ENCODE measurements around the gene AKAP13. TPM values are rescaled to one million over a fixed set of nuclear protein-coding genes. Genes with fewer than 3 reads are reported as not detected.
"Not testable (repeated sequence)": the region's sequence is repeated elsewhere in the genome, so short reads cannot be mapped to it uniquely, and the experiment has no call there.

Gene AKAP13
- total RNA-seq, 1 donor from 2014 or later, result 443 TPM

GRCh38 chr15:85335193-85335942, 45.0 kb upstream of the AKAP13 start:
- intact Hi-C loops (cut with DNase I), result no loop called here

GRCh38 chr15:85336880-85337279, 43.5 kb upstream of the AKAP13 start:
- no peak overlapping the region for H3K4me3 ChIP-seq
- no peaks in the 10 kb centered on the region for H3K27me3 ChIP-seq (ENCODE audit: low read depth)
- DNase-seq (no peak), ATAC-seq (peak in 1 of 2 donors; percentile 27)
- no peak overlapping the region for H3K27ac ChIP-seq
- no peak for TF ChIP-seq CTCF (IDR thresholded peaks at IDR 0.05)
- intact Hi-C loops (cut with DNase I), result no loop called here
- H3K9me3 ChIP-seq, result no peaks in the 10 kb centered on the region
- no peaks in the 10 kb centered on the region for H3K36me3 ChIP-seq
- peaks cover 14% of the 10 kb centered on the region for H3K4me1 ChIP-seq

More at GRCh38 chr15:85335193-85335942, 45.0 kb upstream of the AKAP13 start:
- H3K4me1 ChIP-seq, result peaks cover 29% of the 10 kb centered on the region
- no peak overlapping the region for H3K4me3 ChIP-seq
- no peaks in the 10 kb centered on the region for H3K9me3 ChIP-seq
- H3K36me3 ChIP-seq, result no peaks in the 10 kb centered on the region
- no peaks in the 10 kb centered on the region for H3K27me3 ChIP-seq (ENCODE audit: low read depth)
- H3K27ac ChIP-seq, result no peak overlapping the region
- no peak for ATAC-seq
- TF ChIP-seq CTCF (IDR thresholded peaks at IDR 0.05), result no peak
- no peak for DNase-seq

DNA sequence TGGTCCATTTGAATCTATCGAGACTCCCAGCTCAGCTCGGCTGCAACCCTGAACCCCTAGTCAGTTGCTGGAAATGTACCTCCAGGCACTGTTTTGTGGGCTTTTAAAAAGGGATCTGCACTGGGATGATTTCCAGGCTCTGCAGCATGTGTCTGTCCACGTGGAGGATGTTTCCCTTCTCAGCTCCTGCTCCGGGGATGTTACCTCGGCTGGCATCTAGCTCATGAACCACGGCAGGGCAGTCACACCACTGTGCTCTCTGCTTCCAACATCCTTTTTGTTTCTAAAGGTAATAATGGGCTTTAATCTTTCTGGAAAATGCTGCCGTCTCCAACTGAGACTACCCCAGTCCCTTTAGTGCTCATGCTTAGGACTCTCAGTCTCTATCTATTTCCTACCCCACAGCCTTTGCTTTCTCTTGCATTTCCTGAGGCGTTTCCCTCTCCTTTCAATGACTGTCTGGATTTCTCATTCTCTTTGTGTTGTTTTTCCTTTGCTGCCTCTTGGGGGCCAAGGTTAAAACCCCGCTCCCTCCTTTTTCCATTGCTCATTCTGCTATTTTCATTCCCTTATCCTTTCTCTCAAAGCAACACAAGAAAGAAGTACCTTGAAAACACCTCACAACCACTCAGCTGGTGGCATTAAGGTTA, 42.9 kb upstream of the AKAP13 start:
- H3K9me3 ChIP-seq, result no peaks in the 10 kb centered on the region
- intact Hi-C loops (cut with DNase I), result no loop called here

DNA sequence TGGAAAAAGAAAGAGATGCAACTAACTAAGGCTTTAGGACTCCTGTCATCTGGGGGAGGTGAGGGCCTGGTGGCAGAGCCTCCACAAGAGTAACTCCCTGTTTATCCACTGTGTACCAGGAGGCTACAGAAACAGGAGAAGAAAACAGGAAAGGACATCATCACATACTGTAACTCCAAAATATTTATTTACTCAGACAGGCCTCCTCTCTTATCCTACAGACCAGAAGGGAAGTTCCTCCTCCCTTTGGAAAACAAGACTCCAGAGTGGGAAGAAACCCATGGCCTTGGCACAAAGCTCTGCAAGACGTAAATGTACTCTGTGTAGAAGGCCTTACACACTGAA, 40.1 kb upstream of the AKAP13 start:
- Histone ChIP-seq H3K27me3 (ENCODE audit: low read depth) (no peaks in the 10 kb centered on the region), H3K4me3 (no peak overlapping the region), H3K9me3 (no peaks in the 10 kb centered on the region), H3K27ac (no peak overlapping the region), H3K36me3 (no peaks in the 10 kb centered on the region), H3K4me1 (peaks cover 20% of the 10 kb centered on the region)
- intact Hi-C loops (cut with DNase I), result no loop called here
- DNase-seq, result no peak
- no peak for ATAC-seq
- no peak for TF ChIP-seq CTCF (IDR thresholded peaks at IDR 0.05)

More for the DNA sequence above, 42.9 kb upstream of the AKAP13 start:
- H3K4me3 ChIP-seq, result no peak overlapping the region
- no peak for ATAC-seq
- no peak for DNase-seq
- no peaks in the 10 kb centered on the region for H3K27me3 ChIP-seq (ENCODE audit: low read depth)
- TF ChIP-seq CTCF (IDR thresholded peaks at IDR 0.05), result no peak
- no peaks in the 10 kb centered on the region for H3K36me3 ChIP-seq
- peaks cover 11% of the 10 kb centered on the region for H3K4me1 ChIP-seq
- H3K27ac ChIP-seq, result no peak overlapping the region

GRCh38 chr15:85340852-85341251, 39.6 kb upstream of the AKAP13 start:
- no peak for TF ChIP-seq CTCF (IDR thresholded peaks at IDR 0.05)
- H3K27me3 ChIP-seq (ENCODE audit: low read depth), result no peaks in the 10 kb centered on the region
- no peak overlapping the region for H3K27ac ChIP-seq
- peaks cover 20% of the 10 kb centered on the region for H3K4me1 ChIP-seq
- ATAC-seq (no peak), DNase-seq (no peak)
- intact Hi-C loops (cut with DNase I), result no loop called here
- H3K36me3 ChIP-seq, result no peaks in the 10 kb centered on the region
- H3K4me3 ChIP-seq, result no peak overlapping the region
- H3K9me3 ChIP-seq, result no peaks in the 10 kb centered on the region

GRCh38 chr15:85342163-85342562, 38.2 kb upstream of the AKAP13 start:
- H3K27ac ChIP-seq; H3K27me3 ChIP-seq (ENCODE audit: low read depth); ATAC-seq; H3K36me3 ChIP-seq; H3K9me3 ChIP-seq; DNase-seq; intact Hi-C loops (cut with DNase I); H3K4me3 ChIP-seq: not testable (repeated sequence)
- peaks cover 14% of the 10 kb centered on the region for H3K4me1 ChIP-seq

- peak overlapping the region; percentile 58 for H3K27ac ChIP-seq
- H3K9me3 ChIP-seq; H3K36me3 ChIP-seq; DNase-seq; H3K4me3 ChIP-seq; intact Hi-C loops (cut with DNase I); H3K4me1 ChIP-seq; H3K27me3 ChIP-seq (ENCODE audit: low read depth): not testable (repeated sequence)
- ATAC-seq, result peak in 1 of 2 donors; percentile 4
Measured at GRCh38 chr15:85343443-85343842, 37.0 kb upstream of the AKAP13 start.

GRCh38 chr15:85344241-85344640, 36.2 kb upstream of the AKAP13 start:
- intact Hi-C loops (cut with DNase I); H3K36me3 ChIP-seq; DNase-seq; H3K4me3 ChIP-seq; H3K27me3 ChIP-seq (ENCODE audit: low read depth); H3K9me3 ChIP-seq; H3K4me1 ChIP-seq: not testable (repeated sequence)
- peak in 1 of 2 donors; percentile 45 for ATAC-seq
- peak overlapping the region; percentile 58 for H3K27ac ChIP-seq

- peak overlapping the region; percentile 58 for H3K27ac ChIP-seq
- H3K4me1 ChIP-seq; H3K36me3 ChIP-seq; H3K9me3 ChIP-seq; H3K4me3 ChIP-seq; intact Hi-C loops (cut with DNase I); H3K27me3 ChIP-seq (ENCODE audit: low read depth): not testable (repeated sequence)
- ATAC-seq (peak; percentile 90 to 92), DNase-seq (peak; percentile 58)
Measured at GRCh38 chr15:85344653-85345114, 35.7 kb upstream of the AKAP13 start.
